ENCODE results near the gene MYO1A.

MYO1A gene

GRCh38 chr12:57088354-57089270 lies 38.7 kb upstream of the MYO1A start, which contains the start of gene NAB2 (continued):
- no peak for TF ChIP-seq ZNF518A (tag by site-specific recombination; conservative IDR thresholded peaks at IDR 0.05; ENCODE audit: low read depth)
- TF ChIP-seq, protein P1, sequence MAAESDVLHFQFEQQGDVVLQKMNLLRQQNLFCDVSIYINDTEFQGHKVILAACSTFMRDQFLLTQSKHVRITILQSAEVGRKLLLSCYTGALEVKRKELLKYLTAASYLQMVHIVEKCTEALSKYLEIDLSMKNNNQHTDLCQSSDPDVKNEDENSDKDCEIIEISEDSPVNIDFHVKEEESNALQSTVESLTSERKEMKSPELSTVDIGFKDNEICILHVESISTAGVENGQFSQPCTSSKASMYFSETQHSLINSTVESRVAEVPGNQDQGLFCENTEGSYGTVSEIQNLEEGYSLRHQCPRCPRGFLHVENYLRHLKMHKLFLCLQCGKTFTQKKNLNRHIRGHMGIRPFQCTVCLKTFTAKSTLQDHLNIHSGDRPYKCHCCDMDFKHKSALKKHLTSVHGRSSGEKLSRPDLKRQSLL (tag by site-specific recombination; IDR thresholded peaks at IDR 0.05) = no peak
- peak; percentile 40 for TF ChIP-seq WT1 (tag by site-specific recombination; IDR thresholded peaks at IDR 0.05)
- TF ChIP-seq ZNF707 (tag by site-specific recombination; IDR thresholded peaks at IDR 0.05) = no peak
- TF ChIP-seq ZNF239 (tag by site-specific recombination; IDR thresholded peaks at IDR 0.05) = no peak
- no peak for TF ChIP-seq ELK4 (IDR thresholded peaks at IDR 0.05; ENCODE audit: borderline replicate concordance, low read depth, low read length)
- no peak for TF ChIP-seq ZNF37A (tag by site-specific recombination; IDR thresholded peaks at IDR 0.05)
- TF ChIP-seq ZNF404 (tag by site-specific recombination; IDR thresholded peaks at IDR 0.05) = no peak
- peak; percentile 63; the same call in 1 of the 2 replicates for TF ChIP-seq ZEB2 (tag by site-specific recombination; IDR thresholded peaks at IDR 0.05)
- TF ChIP-seq ZNF791 (tag by site-specific recombination; IDR thresholded peaks at IDR 0.05) = no peak
- TF ChIP-seq ZNF658 (tag by site-specific recombination; IDR thresholded peaks at IDR 0.05) = no peak
- TF ChIP-seq KLF16 (tag by site-specific recombination; IDR thresholded peaks at IDR 0.05) = peak; percentile 80
- TF ChIP-seq ZNF221 (tag by site-specific recombination; IDR thresholded peaks at IDR 0.05; ENCODE audit: borderline replicate concordance) = no peak
- peak; percentile 61 for TF ChIP-seq SP7 (tag by site-specific recombination; IDR thresholded peaks at IDR 0.05)

DNA sequence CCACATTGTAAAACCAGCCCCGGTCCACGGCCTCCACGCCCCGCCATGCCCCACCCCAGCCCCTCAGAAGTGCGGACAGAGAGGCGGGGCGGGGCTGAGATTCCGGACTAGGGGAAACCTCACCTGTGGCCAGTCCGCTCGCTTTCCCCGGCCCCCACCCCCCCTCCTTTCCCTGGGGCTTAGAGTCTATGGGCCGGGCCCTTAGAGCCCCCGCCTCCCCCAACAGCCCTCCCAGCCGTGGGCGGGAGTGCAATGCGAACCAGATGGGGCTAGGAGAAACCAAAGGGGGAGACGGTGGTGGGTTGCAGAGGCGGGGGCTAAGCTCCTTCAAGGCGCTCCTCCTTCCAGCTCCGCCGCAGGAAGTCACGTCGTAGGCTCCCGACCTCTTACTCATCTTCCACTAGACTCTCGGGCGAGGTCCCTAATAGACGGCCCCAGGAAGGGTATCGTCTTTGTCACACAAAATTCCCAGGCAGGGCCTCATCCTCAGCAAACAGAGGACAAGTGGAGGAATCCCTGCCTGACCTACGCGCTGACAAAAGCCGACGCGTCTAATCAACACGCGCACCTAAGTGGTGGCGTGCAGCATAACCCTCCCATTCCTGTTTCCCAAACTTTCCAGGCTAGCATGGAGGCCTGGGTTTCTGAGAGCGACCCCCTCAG lies 37.9 kb upstream of the MYO1A start:
- Histone ChIP-seq H3K4me3 (ENCODE audit: low read depth, low read length) (peak overlapping the region; percentile 55), H3K27ac (ENCODE audit: extremely low read depth, low read depth, low read length) (peak overlapping the region; percentile 80), H3K4me1 (ENCODE audit: control insufficient read depth, insufficient read depth, low read length) (peaks cover 12% of the 10 kb centered on the region), H3K9me3 (ENCODE audit: control insufficient read depth, insufficient read depth, low read depth, low read length) (no peaks in the 10 kb centered on the region), H3K36me3 (ENCODE audit: control insufficient read depth in 2 of 2, insufficient read depth in 1 of 2, low read length in 2 of 2) (peaks cover 0 to 23% of the 10 kb centered on the region in 2 experiments; a peak in 1 of 3 replicates)
- POLR2A ChIA-PET = interaction anchor here (0.5 to 4.5 kb wide), 10 partner anchors 9 to 408 kb away, joined by 3 to 53 read pairs (median 6); partner anchors contain the start of genes LRP1, MYO1A, NEMP1 and PTGES3
- CTCF ChIA-PET = interaction anchor here (0.5 to 1.6 kb wide), 5 partner anchors 8 to 75 kb away, joined by 3 to 5 read pairs (median 3); partner anchors contain the start of gene STAT6
- TF ChIP-seq ZNF843 (tag by site-specific recombination; IDR thresholded peaks at IDR 0.05) (no peak), PBX3 (CRISPR knock-in tag; IDR thresholded peaks at IDR 0.05) (no peak), ZBTB48 (tag by site-specific recombination; IDR thresholded peaks at IDR 0.05) (peak; percentile 75), ZBTB20 (tag by site-specific recombination; IDR thresholded peaks at IDR 0.05) (peak; percentile 46; the same call in 1 of the 2 replicates), ZNF555 (tag by site-specific recombination; conservative IDR thresholded peaks at IDR 0.05) (no peak), ZNF600 (tag by site-specific recombination; IDR thresholded peaks at IDR 0.05) (peak; percentile 64; the same call in 1 of the 2 replicates), ZEB2 (tag by site-specific recombination; IDR thresholded peaks at IDR 0.05) (no peak), ZNF473 (tag by site-specific recombination; IDR thresholded peaks at IDR 0.05) (no peak)
- TF ChIP-seq, protein P2, sequence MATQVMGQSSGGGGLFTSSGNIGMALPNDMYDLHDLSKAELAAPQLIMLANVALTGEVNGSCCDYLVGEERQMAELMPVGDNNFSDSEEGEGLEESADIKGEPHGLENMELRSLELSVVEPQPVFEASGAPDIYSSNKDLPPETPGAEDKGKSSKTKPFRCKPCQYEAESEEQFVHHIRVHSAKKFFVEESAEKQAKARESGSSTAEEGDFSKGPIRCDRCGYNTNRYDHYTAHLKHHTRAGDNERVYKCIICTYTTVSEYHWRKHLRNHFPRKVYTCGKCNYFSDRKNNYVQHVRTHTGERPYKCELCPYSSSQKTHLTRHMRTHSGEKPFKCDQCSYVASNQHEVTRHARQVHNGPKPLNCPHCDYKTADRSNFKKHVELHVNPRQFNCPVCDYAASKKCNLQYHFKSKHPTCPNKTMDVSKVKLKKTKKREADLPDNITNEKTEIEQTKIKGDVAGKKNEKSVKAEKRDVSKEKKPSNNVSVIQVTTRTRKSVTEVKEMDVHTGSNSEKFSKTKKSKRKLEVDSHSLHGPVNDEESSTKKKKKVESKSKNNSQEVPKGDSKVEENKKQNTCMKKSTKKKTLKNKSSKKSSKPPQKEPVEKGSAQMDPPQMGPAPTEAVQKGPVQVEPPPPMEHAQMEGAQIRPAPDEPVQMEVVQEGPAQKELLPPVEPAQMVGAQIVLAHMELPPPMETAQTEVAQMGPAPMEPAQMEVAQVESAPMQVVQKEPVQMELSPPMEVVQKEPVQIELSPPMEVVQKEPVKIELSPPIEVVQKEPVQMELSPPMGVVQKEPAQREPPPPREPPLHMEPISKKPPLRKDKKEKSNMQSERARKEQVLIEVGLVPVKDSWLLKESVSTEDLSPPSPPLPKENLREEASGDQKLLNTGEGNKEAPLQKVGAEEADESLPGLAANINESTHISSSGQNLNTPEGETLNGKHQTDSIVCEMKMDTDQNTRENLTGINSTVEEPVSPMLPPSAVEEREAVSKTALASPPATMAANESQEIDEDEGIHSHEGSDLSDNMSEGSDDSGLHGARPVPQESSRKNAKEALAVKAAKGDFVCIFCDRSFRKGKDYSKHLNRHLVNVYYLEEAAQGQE (tag by site-specific recombination; IDR thresholded peaks at IDR 0.05) = no peak

Measured in HEK293 (cell line).